ENCODE measurements around the gene CRYL1. TPM values are rescaled to one million over a fixed set of nuclear protein-coding genes. Genes with fewer than 3 reads are reported as not detected.

Gene CRYL1
- total RNA-seq, 1 experiment from 2014 or later, result 12.2 TPM

- no peak for TF ChIP-seq CTCF (IDR thresholded peaks at IDR 0.05; ENCODE audit: unreplicated experiment)
- CTCF ChIA-PET, result no interaction called here
These were observed 7.0 kb downstream of the CRYL1 start for GRCh38 chr13:20518660-20519100.

GRCh38 chr13:20514866-20515265, 10.8 kb downstream of the CRYL1 start:
- TF ChIP-seq CTCF (IDR thresholded peaks at IDR 0.05; ENCODE audit: unreplicated experiment), result no peak
- no peaks in the 10 kb centered on the region for H3K9me3 Mint-ChIP-seq (ENCODE audit: low read depth, unreplicated experiment)
- intact Hi-C loops (cut with micrococcal nuclease; ENCODE audit: unreplicated experiment), result no loop called here
- no peaks in the 10 kb centered on the region for H3K36me3 Mint-ChIP-seq (ENCODE audit: insufficient read depth, unreplicated experiment)
- no peak overlapping the region for H3K4me3 Mint-ChIP-seq (ENCODE audit: low read depth, unreplicated experiment)
- no peak overlapping the region for H3K27ac Mint-ChIP-seq (ENCODE audit: unreplicated experiment)
- no TSS peak for BruUV-seq (replicated peaks)
- peaks cover 9% of the 10 kb centered on the region for H3K4me1 Mint-ChIP-seq (ENCODE audit: low read depth, unreplicated experiment)
- CTCF ChIA-PET, result no interaction called here
- DNase-seq, result no peak
- no peaks in the 10 kb centered on the region for H3K27me3 Mint-ChIP-seq (ENCODE audit: unreplicated experiment)

More at GRCh38 chr13:20518660-20519100, 7.0 kb downstream of the CRYL1 start:
- no TSS peak for BruUV-seq (replicated peaks)
- H3K4me3 Mint-ChIP-seq (ENCODE audit: low read depth, unreplicated experiment), result no peak overlapping the region
- peaks cover 9% of the 10 kb centered on the region for H3K4me1 Mint-ChIP-seq (ENCODE audit: low read depth, unreplicated experiment)
- no peak overlapping the region for H3K27ac Mint-ChIP-seq (ENCODE audit: unreplicated experiment)
- no peaks in the 10 kb centered on the region for H3K9me3 Mint-ChIP-seq (ENCODE audit: low read depth, unreplicated experiment)
- intact Hi-C loops (cut with micrococcal nuclease; ENCODE audit: unreplicated experiment), result no loop called here
- H3K27me3 Mint-ChIP-seq (ENCODE audit: unreplicated experiment), result no peaks in the 10 kb centered on the region
- no peak for DNase-seq
- no peaks in the 10 kb centered on the region for H3K36me3 Mint-ChIP-seq (ENCODE audit: insufficient read depth, unreplicated experiment)

GRCh38 chr13:20513466-20513995, 12.1 kb downstream of the CRYL1 start:
- intact Hi-C loops (cut with micrococcal nuclease; ENCODE audit: unreplicated experiment), result no loop called here
- no TSS peak for BruUV-seq (replicated peaks)
- Mint-ChIP-seq H3K4me3 (ENCODE audit: low read depth, unreplicated experiment) (no peak overlapping the region), H3K9me3 (ENCODE audit: low read depth, unreplicated experiment) (no peaks in the 10 kb centered on the region), H3K27me3 (ENCODE audit: unreplicated experiment) (no peaks in the 10 kb centered on the region), H3K27ac (ENCODE audit: unreplicated experiment) (no peak overlapping the region), H3K36me3 (ENCODE audit: insufficient read depth, unreplicated experiment) (no peaks in the 10 kb centered on the region), H3K4me1 (ENCODE audit: low read depth, unreplicated experiment) (peaks cover 8% of the 10 kb centered on the region)
- TF ChIP-seq CTCF (IDR thresholded peaks at IDR 0.05; ENCODE audit: unreplicated experiment), result no peak
- CTCF ChIA-PET, result no interaction called here
- no peak for DNase-seq

- H3K27ac Mint-ChIP-seq (ENCODE audit: unreplicated experiment), result no peak overlapping the region
- no peaks in the 10 kb centered on the region for H3K4me1 Mint-ChIP-seq (ENCODE audit: low read depth, unreplicated experiment)
- H3K27me3 Mint-ChIP-seq (ENCODE audit: unreplicated experiment), result no peaks in the 10 kb centered on the region
- intact Hi-C loops (cut with micrococcal nuclease; ENCODE audit: unreplicated experiment), result no loop called here
- H3K4me3 Mint-ChIP-seq (ENCODE audit: low read depth, unreplicated experiment), result no peak overlapping the region
- DNase-seq, result no peak
- BruUV-seq (replicated peaks), result no TSS peak
- no peak for TF ChIP-seq CTCF (IDR thresholded peaks at IDR 0.05; ENCODE audit: unreplicated experiment)
- no peaks in the 10 kb centered on the region for H3K36me3 Mint-ChIP-seq (ENCODE audit: insufficient read depth, unreplicated experiment)
- CTCF ChIA-PET, result no interaction called here
- H3K9me3 Mint-ChIP-seq (ENCODE audit: low read depth, unreplicated experiment), result no peaks in the 10 kb centered on the region
These were observed 13.5 kb downstream of the CRYL1 start for GRCh38 chr13:20512042-20512683.

Data from Calu3 (cell line).